Prostate gland (tissue), 2 donors: ENCODE data around the gene TEC.

Experiments
- POLR2AphosphoS5 ChIP-seq: sonication (generic); formaldehyde crosslinking; IDR thresholded peaks from one replicate; pipeline ENCODE4 v1.6.1; 2017; ENCODE audit warnings: antibody characterized with exemption
- TF ChIP-seq, protein P1 (sequence below), 4 experiments: fragments of 200-600 bp in 2 of 4; fragments of 450-650 bp in 2 of 4; sonication (generic) in 2 of 4; IDR thresholded peaks; 1 replicate in 3 of 4; 2 replicates in 1 of 4; pipeline ENCODE4 v1.5.1; 2016 to 2019; ENCODE audit warnings: antibody characterized with exemption in 4 of 4, mild to moderate bottlenecking in 2 of 4, moderate library complexity in 2 of 4

DNA sequence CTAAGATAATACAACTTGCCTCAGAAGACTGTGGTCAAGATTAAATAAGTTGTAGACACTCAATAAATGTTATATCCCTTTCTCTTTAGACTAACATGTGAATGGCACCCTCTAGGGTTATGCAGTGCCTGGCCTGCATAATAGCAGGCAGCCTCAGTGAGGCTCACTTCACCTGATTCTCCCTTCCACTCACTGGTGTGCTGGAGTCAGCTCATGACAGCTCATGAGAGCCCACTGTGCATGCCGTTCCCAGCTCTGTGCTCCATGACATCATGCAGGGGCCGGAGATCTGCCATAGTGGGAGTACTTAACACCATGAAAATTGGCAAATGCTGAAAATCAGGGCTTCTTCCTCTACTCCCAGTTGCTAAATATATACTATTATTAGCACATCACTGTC is 64.5 kb downstream of the TEC start:
- TF ChIP-seq, protein P1, sequence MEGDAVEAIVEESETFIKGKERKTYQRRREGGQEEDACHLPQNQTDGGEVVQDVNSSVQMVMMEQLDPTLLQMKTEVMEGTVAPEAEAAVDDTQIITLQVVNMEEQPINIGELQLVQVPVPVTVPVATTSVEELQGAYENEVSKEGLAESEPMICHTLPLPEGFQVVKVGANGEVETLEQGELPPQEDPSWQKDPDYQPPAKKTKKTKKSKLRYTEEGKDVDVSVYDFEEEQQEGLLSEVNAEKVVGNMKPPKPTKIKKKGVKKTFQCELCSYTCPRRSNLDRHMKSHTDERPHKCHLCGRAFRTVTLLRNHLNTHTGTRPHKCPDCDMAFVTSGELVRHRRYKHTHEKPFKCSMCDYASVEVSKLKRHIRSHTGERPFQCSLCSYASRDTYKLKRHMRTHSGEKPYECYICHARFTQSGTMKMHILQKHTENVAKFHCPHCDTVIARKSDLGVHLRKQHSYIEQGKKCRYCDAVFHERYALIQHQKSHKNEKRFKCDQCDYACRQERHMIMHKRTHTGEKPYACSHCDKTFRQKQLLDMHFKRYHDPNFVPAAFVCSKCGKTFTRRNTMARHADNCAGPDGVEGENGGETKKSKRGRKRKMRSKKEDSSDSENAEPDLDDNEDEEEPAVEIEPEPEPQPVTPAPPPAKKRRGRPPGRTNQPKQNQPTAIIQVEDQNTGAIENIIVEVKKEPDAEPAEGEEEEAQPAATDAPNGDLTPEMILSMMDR (IDR thresholded peaks at IDR 0.05), result no peak
- no peak for TF ChIP-seq POLR2AphosphoS5
